ENCODE data around the gene ELAVL1.

ELAVL1 gene

GRCh38 chr19:7983995-7984837, 21.2 kb downstream of the ELAVL1 start:
- DNase-seq = no peak

DNA sequence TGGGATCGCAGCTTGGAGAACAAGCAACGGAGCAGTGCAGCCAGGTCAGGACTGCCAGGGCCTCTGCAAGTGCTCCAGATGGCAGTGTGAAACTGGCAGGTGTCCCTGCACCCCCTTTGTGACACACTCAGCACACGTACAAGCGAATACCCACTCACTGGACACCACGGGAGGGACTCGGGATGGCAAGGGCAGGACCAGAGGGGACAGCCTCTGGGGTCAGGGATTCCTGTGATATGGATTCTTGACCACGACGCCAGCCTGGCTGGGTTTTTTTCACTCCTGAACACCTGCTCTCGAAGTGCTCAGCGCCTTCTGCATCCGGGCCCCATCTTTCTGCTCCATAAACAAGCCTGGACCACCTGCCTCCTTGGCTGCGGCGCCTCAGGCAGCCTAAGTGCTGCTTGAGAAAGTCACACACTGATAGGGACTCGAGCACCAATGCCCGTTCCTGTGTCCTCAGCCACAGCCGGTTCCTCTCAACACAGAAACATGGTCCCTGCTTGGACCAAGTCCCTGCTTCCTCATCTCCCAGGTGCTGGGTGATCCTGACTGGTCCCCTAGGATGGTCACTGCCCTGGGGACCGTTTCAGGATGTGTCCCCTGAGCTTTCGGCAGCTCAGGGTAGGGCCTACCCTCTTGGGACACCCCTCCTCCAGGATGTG, 22.0 kb downstream of the ELAVL1 start:
- DNase-seq = no peak

DNA sequence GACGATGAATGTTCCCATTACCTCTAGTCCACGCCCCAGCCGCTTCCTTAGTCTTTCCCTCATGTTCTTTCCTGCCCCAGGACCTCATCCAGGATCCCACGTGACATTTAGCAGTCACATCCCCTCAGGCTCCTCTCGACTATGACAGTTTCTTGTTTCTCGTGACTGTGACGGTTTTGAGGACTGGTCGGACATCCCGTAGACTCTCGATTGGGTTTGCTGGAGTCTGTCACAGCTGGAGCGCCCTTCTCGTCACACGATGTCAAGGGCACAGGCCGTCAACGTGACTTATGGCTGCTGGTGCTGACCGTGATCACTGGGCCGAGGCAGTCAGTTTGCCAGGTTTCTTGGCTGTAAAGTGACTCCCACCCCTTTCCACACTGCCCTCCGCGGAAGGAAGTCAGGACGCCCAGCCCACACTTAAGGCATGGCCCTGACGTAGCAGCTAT, 22.8 kb downstream of the ELAVL1 start:
- DNase-seq = no peak

DNA sequence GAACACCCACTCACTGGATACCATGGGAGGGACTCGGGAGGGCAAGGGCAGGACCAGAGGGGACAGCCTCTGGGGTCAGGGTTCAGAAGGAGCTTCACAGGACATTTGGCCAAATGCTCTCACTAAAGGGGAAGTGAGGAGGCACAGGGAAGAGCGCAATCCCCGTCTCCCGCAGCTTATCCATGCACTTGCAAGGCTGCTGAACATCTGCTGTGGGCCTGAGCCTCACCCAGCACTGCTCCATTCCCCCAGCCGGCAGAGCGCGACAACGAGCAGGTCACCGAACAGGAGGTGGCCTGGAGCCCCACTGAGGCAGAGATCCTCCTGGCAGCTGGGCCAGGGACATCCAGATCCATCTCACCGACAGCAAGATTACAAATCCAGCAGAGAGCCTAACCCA, 23.3 kb downstream of the ELAVL1 start:
- no peak for DNase-seq

- no peak for DNase-seq
Observed at GRCh38 chr19:7981661-7982060, 23.8 kb downstream of the ELAVL1 start.

DNA sequence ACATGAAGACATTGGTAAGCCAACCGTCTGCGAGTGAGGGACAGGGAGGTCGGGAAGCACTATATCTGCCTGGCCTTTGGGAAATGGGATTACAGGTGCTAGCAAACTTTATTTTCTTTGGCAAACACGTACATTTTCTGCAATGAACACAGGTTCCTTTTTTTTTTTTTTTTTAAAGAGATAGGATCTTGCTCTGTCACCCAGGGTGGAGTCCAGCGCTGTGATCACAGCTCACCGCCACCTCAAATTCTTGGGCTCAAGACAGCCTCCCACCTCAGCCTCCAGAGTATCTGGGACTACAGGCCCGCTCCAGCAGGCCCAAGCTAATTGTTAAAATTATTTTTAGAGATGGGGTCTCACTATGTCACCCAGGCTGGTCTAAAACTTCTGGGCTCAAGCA, 24.2 kb downstream of the ELAVL1 start:
- DNase-seq = no peak

GRCh38 chr19:7980635-7981121, 24.8 kb downstream of the ELAVL1 start:
- DNase-seq = no peak

- no peak for DNase-seq
Observed at GRCh38 chr19:7980168-7980567, 25.3 kb downstream of the ELAVL1 start.

DNA sequence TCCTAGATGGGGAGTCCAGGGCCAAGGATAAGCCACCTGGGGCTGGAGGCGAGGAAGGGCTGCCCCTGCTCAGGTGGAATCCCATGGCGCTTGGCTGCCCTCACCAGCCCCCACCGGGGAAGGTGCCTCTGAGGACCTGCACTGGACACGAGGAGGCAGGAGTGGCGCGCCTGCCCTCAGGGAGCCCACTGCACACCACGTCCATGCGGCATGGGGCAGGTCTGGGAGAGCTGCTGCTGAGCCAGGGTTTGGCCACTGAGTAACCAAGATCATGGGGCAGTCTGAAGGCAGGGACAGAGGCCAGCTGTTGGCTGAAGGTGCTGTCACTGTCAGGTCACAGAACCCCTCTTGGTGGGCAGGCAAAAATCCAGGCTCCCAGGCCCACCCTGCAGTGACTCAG, 25.9 kb downstream of the ELAVL1 start:
- DNase-seq = no peak

DNA sequence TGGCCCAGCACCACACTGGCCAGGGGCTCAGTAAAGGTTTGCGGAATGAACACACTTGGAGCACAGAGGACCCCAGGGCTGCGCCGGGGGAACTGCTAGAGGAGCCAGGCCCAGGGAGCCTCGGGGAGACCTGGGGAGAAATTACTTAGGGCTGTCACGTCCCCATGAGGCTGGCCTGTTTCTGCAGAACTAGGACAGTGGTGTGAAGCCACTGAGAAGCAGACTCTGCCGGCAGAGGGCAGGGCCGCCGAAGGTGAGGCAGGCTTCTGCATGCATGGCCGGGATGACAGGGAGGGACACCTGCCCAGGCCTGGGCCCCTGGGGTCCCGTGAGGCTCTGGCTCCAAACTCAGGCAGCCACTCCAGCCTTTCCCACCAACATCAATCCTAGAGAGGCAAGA, 26.4 kb downstream of the ELAVL1 start:
- DNase-seq = no peak

GRCh38 chr19:7978179-7978825, 27.1 kb downstream of the ELAVL1 start:
- DNase-seq = no peak

DNA sequence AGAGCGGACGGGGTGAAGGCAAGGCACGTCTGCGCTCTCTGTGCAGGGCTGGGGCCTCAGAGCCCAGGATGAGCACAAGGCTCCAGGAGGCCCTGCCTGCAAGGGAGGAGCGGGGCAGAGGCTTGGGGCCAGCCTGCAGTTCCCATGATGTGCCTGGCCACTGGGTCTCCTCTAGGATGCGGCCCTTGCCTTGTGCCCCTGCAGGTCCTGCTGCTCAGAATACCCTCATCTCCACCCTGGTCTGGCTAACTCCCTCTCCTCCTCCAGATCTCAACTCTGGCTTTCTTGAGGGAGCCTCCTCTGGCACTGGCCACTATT, 27.8 kb downstream of the ELAVL1 start:
- DNase-seq = no peak

DNA sequence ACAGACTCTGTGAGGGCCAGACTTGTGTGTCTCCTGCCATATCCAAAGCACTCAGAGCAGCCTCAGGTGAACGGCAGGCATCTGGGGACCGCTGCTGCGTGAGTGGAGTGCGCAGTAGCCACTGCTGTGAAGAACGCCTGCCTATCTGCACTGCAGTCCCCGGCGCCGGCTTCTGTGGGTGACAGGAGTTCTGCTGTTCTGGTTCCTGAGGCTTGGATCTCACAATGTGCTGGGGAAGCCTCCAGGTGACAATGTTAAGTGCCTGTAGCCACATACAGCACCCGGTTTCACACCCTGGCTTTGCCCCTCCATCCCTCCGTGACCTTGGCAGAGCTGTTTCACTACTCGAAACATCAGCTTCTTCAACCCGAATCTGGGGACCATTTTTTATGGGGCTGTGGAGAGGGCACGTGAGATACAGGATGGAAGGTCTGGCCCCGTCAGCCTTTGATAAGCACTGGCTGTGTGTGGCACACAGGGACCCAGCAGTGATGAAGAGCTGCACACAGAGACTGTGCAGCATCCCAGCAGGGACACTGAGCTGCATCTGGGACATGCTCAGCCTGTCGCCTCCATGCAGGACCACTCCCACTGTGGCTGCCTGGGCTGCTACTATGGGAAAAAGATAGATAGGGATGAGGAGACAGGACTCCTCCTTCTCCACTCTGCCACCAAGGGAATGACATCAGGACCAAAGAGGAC, 28.3 kb downstream of the ELAVL1 start:
- no peak for DNase-seq

DNA sequence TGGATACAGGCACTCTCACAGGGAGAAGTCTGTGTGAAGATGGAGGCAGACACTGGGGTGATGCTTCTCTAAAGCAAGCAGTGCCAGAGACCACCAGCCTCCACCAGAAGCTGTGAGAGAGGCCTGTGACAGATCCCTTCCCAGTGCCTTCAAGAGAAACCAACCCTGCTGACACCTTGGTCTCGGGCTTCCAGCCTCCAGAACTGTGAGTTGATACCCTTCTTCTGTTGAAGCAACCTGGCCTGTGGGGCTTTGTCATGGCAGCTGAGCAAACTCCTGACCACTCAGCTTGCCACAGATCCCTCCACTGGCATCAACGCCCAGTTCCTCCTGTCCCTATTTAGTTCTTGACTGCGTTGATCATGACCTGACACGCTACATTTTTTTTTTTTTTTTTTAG, 29.0 kb downstream of the ELAVL1 start:
- DNase-seq = no peak

DNA sequence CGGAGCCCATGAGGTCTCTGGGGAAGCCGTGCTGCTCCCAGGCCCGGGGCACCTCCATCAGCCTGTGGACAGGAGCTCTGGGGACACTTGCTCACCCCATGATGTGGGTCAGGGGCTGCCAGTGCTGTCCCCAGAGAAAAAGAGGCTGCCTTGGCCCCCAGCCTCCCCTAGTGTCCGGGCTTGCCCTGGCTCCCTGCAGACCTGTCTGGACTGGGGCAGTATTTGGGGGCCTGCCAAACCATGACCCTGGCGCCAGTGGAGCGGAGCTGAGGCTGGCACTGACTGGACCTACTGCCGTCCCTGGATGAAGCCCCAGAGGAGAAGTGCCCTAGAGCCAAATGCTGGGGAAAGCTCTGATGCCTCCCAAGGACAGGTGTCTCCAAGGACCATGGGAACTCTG, 30.4 kb downstream of the ELAVL1 start:
- DNase-seq = no peak

GRCh38 chr19:7973883-7974282, 31.6 kb downstream of the ELAVL1 start:
- DNase-seq = no peak

- no peak for DNase-seq
Observed at GRCh38 chr19:7971553-7972520, 33.6 kb downstream of the ELAVL1 start.

DNA sequence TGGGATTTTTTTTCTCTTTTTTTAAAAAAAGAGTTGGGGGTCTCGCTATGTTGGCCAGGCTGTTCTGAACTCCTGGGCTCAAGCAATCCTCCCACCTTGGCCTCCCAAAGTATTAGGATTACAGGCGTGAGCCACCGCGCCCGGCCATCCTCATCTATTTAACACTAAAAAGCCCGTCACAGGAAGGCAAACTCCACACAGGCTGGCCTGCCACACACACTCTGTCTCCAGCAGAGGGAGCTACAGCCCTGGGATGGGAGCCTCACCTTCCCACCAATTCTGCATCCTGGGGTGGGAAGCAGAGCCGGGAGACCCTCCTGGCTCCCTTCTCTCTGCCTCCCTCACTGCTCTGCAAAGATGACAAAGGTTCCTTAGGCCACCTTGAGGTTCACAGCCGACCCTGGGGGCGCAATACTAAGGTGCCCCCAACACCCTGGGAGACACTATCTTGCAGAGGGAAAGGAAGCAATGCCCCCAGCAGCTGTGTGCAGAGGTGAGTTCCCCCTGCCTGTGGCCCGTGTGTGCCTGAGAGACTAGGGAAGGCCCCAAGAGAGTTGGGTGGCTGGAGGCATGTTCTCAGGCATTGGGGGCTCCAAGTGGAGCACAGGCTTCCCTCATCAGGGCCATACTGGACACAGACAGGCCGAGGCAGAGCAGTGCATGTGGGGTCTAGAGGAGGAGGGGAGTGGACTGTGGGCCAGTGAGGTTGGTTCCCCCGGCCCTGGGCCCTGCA, 34.6 kb downstream of the ELAVL1 start:
- DNase-seq = no peak

DNA sequence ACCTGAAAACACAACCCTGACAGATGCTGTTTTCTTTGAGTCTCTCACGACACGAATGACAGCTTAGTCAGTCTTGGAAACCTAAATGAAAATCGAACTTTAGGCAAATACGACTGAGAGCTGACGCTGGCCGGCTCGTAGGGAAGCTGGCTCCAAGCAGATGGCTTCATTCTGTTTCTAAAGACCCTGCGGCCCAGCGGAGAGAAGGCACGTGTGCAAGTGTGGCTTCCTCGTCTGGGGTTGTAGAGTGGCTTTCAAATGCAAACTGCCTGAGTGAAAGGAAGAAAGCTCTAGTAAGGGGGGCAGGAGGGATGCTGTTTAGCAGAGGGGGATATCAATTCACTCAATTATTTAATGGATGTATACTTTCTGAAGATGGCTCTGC, 35.9 kb downstream of the ELAVL1 start:
- no peak for DNase-seq

- DNase-seq = no peak
Observed at GRCh38 chr19:7968796-7969554, 36.5 kb downstream of the ELAVL1 start.

Data from NCI-H1105 (cell line).